ENCODE results near the gene IFFO2.

GRCh38 chr1:18965206-18966173, 9.0 kb upstream of the IFFO2 start:
- TF ChIP-seq CTCF (IDR thresholded peaks at IDR 0.05) (no peak), POLR2A (IDR thresholded peaks at IDR 0.05) (no peak)

Measured in esophagus squamous epithelium (tissue), 4 donors.